ENCODE data around the gene SEC11A.

GRCh38 chr15:84750583-84751092 is 34.7 kb upstream of the SEC11A start:
- no peak for TF ChIP-seq CTCF (IDR thresholded peaks at IDR 0.05)
- TF ChIP-seq EZH2 (IDR thresholded peaks at IDR 0.05; ENCODE audit: borderline replicate concordance, insufficient read depth, low read depth, low read length, poor library complexity, severe bottlenecking), result no peak
